GM12878 (cell line): Measurements from ENCODE around the gene ARAP2. TPM values are rescaled to one million over a fixed set of nuclear protein-coding genes. Genes with fewer than 3 reads are reported as not detected.

ENCODE experiments used
- ATAC-seq: fragments of 200-7000 bp; cut with Tn5 transposase; 3 replicates; pipeline ENCODE4 v1.9.1; 2020; ENCODE audit warnings: mild to moderate bottlenecking, moderate library complexity
- BruUV-seq: library from RNA; stranded (reverse); fragments of 400-500 nt; replicated peaks from 2 replicates; lab custom pipeline; 2021; lab: Mats Ljungman, UMichigan
- CTCF ChIA-PET: fragments of 300-600 bp; sonication (Branson Sonifier 250); formaldehyde crosslinking; extraction: SDS; loops from one replicate; lab custom pipeline; 2021; ENCODE audit warnings: inconsistent platforms; lab: Yijun Ruan, JAX
- POLR2A ChIA-PET: fragments of 350-600 bp; formaldehyde crosslinking; extraction: SDS; loops from one replicate; lab custom pipeline; 2021; ENCODE audit warnings: inconsistent platforms; lab: Charles Lee
- RAD21 ChIA-PET: fragments of 300-600 bp; sonication (Branson Sonifier 250); formaldehyde crosslinking; loops from one replicate; lab custom pipeline; 2023; ENCODE audit warnings: antibody characterized with exemption; ENCODE audit not compliant: unreplicated experiment; lab: Charles Lee
- SMC1A ChIA-PET: fragments of 300-600 bp; sonication (Branson Sonifier 250); formaldehyde crosslinking; loops from one replicate; lab custom pipeline; 2023; ENCODE audit not compliant: unreplicated experiment, uncharacterized antibody; lab: Charles Lee
- DNase-seq: peaks from one replicate; pipeline ENCODE4 v3.0.0-alpha.2; 2011; ENCODE audit warnings: low read depth, low spot score
- FAIRE-seq: peaks from 3 replicates; lab custom pipeline; 2011; peaks lifted over from hg19 to GRCh38; lab: Jason Lieb, UNC
- H2AFZ ChIP-seq: 2 replicates; pipeline ENCODE4 v1.6.0; 2011; ENCODE audit warnings: low read depth, low read length, control low read depth; ENCODE audit not compliant: control insufficient read depth
- H3K27ac ChIP-seq: 2 replicates; pipeline ENCODE4 v1.5.1; 2011; ENCODE audit warnings: control low read depth; ENCODE audit not compliant: control insufficient read depth, insufficient read depth
- H3K27me3 ChIP-seq, 2 experiments: replicated peaks in 1 of 2; 2 replicates each; pipeline versions ENCODE4 v1.6.0 to v1.6.1; 2011; ENCODE audit warnings: low read length in 1 of 2; ENCODE audit not compliant: control insufficient read depth in 2 of 2, insufficient read depth in 2 of 2
- H3K36me3 ChIP-seq, 2 experiments: 2 replicates each; pipeline ENCODE4 v1.5.1; 2011; ENCODE audit warnings: low read length in 1 of 2; ENCODE audit not compliant: control insufficient read depth in 2 of 2, insufficient read depth in 2 of 2
- H3K4me1 ChIP-seq: 2 replicates; pipeline ENCODE4 v1.6.1; 2011; ENCODE audit warnings: mild to moderate bottlenecking, low read length, moderate library complexity, mixed read lengths; ENCODE audit not compliant: control insufficient read depth, insufficient read depth
- H3K4me2 ChIP-seq: 2 replicates; pipeline ENCODE4 v1.6.0; 2011; ENCODE audit warnings: control low read depth; ENCODE audit not compliant: control insufficient read depth, insufficient read depth
- H3K4me3 ChIP-seq: fragments of 200-600 bp; sonication (generic); 2 replicates; pipeline ENCODE4 v1.5.1; 2016
- H3K79me2 ChIP-seq: 2 replicates; pipeline ENCODE4 v1.6.0; 2011; ENCODE audit warnings: low read length; ENCODE audit not compliant: control insufficient read depth, insufficient read depth
- H3K9ac ChIP-seq: 2 replicates; pipeline ENCODE4 v1.8.0; 2011; ENCODE audit warnings: low read length, control low read depth, mixed read lengths; ENCODE audit not compliant: control insufficient read depth, insufficient read depth
- H3K9me3 ChIP-seq: replicated peaks from 3 replicates; pipeline ENCODE4 v1.5.1; 2011; ENCODE audit warnings: mild to moderate bottlenecking, low read length; ENCODE audit not compliant: control insufficient read depth, insufficient read depth
- H4K20me1 ChIP-seq: 2 replicates; pipeline ENCODE4 v1.6.0; 2011; ENCODE audit not compliant: control insufficient read depth, insufficient read depth
- EP300 ChIP-seq, 2 experiments: fragments of 150-350 bp in 1 of 2; IDR thresholded peaks; 2 replicates each; pipeline ENCODE4 v1.6.1; 2011 to 2012; ENCODE audit warnings: low read depth in 2 of 2, low read length in 2 of 2, borderline replicate concordance in 1 of 2, improper control_type of control experiment in 1 of 2, inconsistent platforms in 1 of 2; ENCODE audit not compliant: control insufficient read depth in 1 of 2
- ESRRA ChIP-seq: IDR thresholded peaks from 2 replicates; pipeline ENCODE4 v1.6.1; 2012; ENCODE audit warnings: mild to moderate bottlenecking, low read length, improper control_type of control experiment
- NRF1 ChIP-seq: conservative IDR thresholded peaks from 2 replicates; pipeline ENCODE4 v1.6.1; 2011; ENCODE audit warnings: mild to moderate bottlenecking, low read depth, low read length, improper control_type of control experiment
- RFX5 ChIP-seq: IDR thresholded peaks from 2 replicates; pipeline ENCODE4 v1.6.1; 2011; ENCODE audit warnings: low read depth, low read length, improper control_type of control experiment
- ZNF274 ChIP-seq: IDR thresholded peaks from one replicate; pipeline ENCODE4 v1.8.0; 2011; ENCODE audit not compliant: insufficient read length, insufficient read depth
- ZNF622 ChIP-seq: fragments of 450-650 bp; IDR thresholded peaks from 2 replicates; pipeline ENCODE4 v1.6.1; 2017; ENCODE audit warnings: mild to moderate bottlenecking, inconsistent platforms
- ZSCAN29 ChIP-seq: fragments of 450-650 bp; IDR thresholded peaks from 2 replicates; pipeline ENCODE4 v1.6.1; 2017; ENCODE audit warnings: mild to moderate bottlenecking, moderate library complexity
- WGBS: methylation state at CpG from one replicate; pipeline ENCODE4 v1.1.6; 2016; ENCODE audit warnings: low lambda C conversion rate; ENCODE audit not compliant: insufficient replicate concordance, insufficient coverage; ENCODE audit errors: missing lambda C conversion rate; 5-methylcytosine and 5-hydroxymethylcytosine counted together
- in situ Hi-C: fragments of 300-500 bp; cut with MboI; formaldehyde crosslinking; loops from 9 replicates; pipeline ENCODE4 v1.14.3; 2018; ENCODE audit warnings: mixed read lengths
- intact Hi-C: fragments of 100-400 bp; cut with micrococcal nuclease; formaldehyde crosslinking; loops from one replicate; pipeline ENCODE4 v1.14.2; 2022; ENCODE audit not compliant: unreplicated experiment
- polyA plus RNA-seq, 11 experiments: library from polyadenylated mRNA; depleted of rRNA in 4 of 11; unstranded in 6 of 11; stranded (reverse) in 5 of 11; fragments of >200 nt; fragmentation: Nextera tagmentation in 4 of 11; fragmentation: Illumina TruSeq in 1 of 11; extraction: Ambion mirVana in 4 of 11; extraction: Trizol in 1 of 11; gene quantifications; 1 replicate in 1 of 11; 2 replicates in 10 of 11; pipeline versions ENCODE4 v1.2.1 to v1.2.3, GENCODE V29; 2011 to 2016; ENCODE audit warnings: inconsistent platforms in 2 of 11, missing spikeins in 2 of 11, low read depth in 1 of 11
- total RNA-seq, 4 experiments: library from RNA; depleted of rRNA in 3 of 4; stranded (reverse); fragments of >200 nt in 3 of 4; fragmentation: Illumina TruSeq in 1 of 4; extraction: Trizol in 1 of 4; gene quantifications; 2 replicates each; pipeline versions ENCODE4 v1.2.1 to v1.2.3, GENCODE V29; 2013 to 2021
- TF ChIP-seq, protein P1 (sequence below): fragments of 450-650 bp; IDR thresholded peaks from 2 replicates; pipeline ENCODE4 v1.6.1; 2017; ENCODE audit warnings: low read depth, mild to moderate bottlenecking, moderate library complexity
- TF ChIP-seq, protein P2 (sequence below), 3 experiments: IDR thresholded peaks in 2 of 3; conservative IDR thresholded peaks in 1 of 3; 2 replicates each; pipeline ENCODE4 v1.5.1; 2011; ENCODE audit warnings: low read depth in 3 of 3, low read length in 3 of 3, mild to moderate bottlenecking in 3 of 3, control low read depth in 2 of 3, moderate library complexity in 2 of 3, inconsistent platforms in 1 of 3, mixed read lengths in 1 of 3; ENCODE audit not compliant: control insufficient read depth in 2 of 3, insufficient read depth in 1 of 3; ENCODE audit errors: extremely low read depth in 1 of 3
- TF ChIP-seq, protein P3 (sequence below): IDR thresholded peaks from 2 replicates; pipeline ENCODE4 v1.6.1; 2012; ENCODE audit warnings: mild to moderate bottlenecking, low read depth, low read length
- TF ChIP-seq, protein P4 (sequence below): IDR thresholded peaks from 2 replicates; pipeline ENCODE4 v1.6.1; 2011; ENCODE audit warnings: borderline replicate concordance, low read depth, mild to moderate bottlenecking, moderate library complexity, mixed read lengths, low read length; ENCODE audit not compliant: insufficient read depth; ENCODE audit errors: extremely low read length

The ARAP2 gene
- total and polyA plus RNA-seq, 10 of the 15 experiments (the other 5 are each of a cell fraction or from before 2014, with no cell fraction given) = 5.4 to 36.1 (median 12.2) TPM

DNA sequence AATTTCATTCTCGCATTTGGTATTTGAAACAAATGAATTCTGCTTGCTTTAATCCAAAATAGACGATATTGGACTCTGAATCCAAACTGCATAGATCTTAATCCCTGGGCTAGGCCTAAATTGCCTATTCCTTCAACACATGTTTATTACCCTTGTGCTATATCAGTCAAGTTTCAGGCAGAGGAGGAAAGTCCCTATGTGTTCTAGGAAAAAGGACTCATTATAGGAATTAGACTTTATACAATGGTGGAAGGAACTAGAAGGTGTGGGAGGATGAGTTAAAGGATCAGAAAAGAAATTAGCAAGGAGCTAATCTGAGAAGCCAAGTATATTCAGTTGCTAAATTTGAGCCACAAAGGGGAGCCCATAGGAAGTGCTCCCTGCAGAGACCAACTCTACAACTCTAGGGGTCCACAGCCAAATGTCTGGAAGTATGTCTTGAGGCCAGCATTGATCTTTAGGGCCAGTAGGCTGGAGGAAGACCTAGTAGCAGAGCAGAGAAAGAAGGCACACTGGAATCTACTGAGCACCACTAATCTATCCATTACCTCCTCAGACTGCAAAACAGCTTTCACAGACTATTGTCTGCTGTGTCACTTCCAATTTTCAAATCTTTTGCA is 20.0 kb upstream of the ARAP2 start:
- H3K4me3 ChIP-seq = no peak overlapping the region
- DNase-seq (no peak), ATAC-seq (no peak), FAIRE-seq (no peak)
- H3K27ac ChIP-seq = no peak overlapping the region
- H3K9me3 ChIP-seq = no peaks in the 10 kb centered on the region
- no TSS peak for BruUV-seq
- no peak overlapping the region for H2AFZ ChIP-seq
- H3K27me3 ChIP-seq = no peaks in the 10 kb centered on the region
- in situ Hi-C loops (no loop called here), intact Hi-C loops (no loop called here)
- H4K20me1 ChIP-seq = no peaks in the 10 kb centered on the region
- no peaks in the 10 kb centered on the region for H3K36me3 ChIP-seq
- SMC1A ChIA-PET = interaction anchor here (1.0 to 2.0 kb wide), 5 partner anchors 8 to 84 kb away, joined by 3 to 4 read pairs (median 3); partner anchors contain the start of gene ARAP2
- H3K9ac ChIP-seq = no peak overlapping the region
- no peak overlapping the region for H3K4me2 ChIP-seq
- H3K4me1 ChIP-seq = no peaks in the 10 kb centered on the region
- POLR2A ChIA-PET = no interaction called here
- RAD21 ChIA-PET = interaction anchor here (0.8 to 1.1 kb wide), 2 partner anchors 21 to 84 kb away, joined by 3 to 4 read pairs; no protein-coding TSS in a partner anchor
- CTCF ChIA-PET = no interaction called here
- no peaks in the 10 kb centered on the region for H3K79me2 ChIP-seq
- 96% methylated on average over 2 of the region's 2 CpGs for WGBS
- no peak for TF ChIP-seq ZNF274
- TF ChIP-seq, protein P1, sequence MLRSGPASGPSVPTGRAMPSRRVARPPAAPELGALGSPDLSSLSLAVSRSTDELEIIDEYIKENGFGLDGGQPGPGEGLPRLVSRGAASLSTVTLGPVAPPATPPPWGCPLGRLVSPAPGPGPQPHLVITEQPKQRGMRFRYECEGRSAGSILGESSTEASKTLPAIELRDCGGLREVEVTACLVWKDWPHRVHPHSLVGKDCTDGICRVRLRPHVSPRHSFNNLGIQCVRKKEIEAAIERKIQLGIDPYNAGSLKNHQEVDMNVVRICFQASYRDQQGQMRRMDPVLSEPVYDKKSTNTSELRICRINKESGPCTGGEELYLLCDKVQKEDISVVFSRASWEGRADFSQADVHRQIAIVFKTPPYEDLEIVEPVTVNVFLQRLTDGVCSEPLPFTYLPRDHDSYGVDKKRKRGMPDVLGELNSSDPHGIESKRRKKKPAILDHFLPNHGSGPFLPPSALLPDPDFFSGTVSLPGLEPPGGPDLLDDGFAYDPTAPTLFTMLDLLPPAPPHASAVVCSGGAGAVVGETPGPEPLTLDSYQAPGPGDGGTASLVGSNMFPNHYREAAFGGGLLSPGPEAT = no peak
- TF ChIP-seq RFX5 = no peak
- TF ChIP-seq, protein P2, sequence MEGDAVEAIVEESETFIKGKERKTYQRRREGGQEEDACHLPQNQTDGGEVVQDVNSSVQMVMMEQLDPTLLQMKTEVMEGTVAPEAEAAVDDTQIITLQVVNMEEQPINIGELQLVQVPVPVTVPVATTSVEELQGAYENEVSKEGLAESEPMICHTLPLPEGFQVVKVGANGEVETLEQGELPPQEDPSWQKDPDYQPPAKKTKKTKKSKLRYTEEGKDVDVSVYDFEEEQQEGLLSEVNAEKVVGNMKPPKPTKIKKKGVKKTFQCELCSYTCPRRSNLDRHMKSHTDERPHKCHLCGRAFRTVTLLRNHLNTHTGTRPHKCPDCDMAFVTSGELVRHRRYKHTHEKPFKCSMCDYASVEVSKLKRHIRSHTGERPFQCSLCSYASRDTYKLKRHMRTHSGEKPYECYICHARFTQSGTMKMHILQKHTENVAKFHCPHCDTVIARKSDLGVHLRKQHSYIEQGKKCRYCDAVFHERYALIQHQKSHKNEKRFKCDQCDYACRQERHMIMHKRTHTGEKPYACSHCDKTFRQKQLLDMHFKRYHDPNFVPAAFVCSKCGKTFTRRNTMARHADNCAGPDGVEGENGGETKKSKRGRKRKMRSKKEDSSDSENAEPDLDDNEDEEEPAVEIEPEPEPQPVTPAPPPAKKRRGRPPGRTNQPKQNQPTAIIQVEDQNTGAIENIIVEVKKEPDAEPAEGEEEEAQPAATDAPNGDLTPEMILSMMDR (IDR thresholded peaks at IDR 0.05 in 2 of 3, conservative IDR thresholded peaks at IDR 0.05 in 1 of 3; ENCODE audit: control insufficient read depth in 2 of 3, extremely low read depth in 1 of 3, insufficient read depth in 1 of 3, low read depth in 3 of 3, low read length in 3 of 3) = no peak
- TF ChIP-seq NRF1 = no peak
- TF ChIP-seq, protein P3, sequence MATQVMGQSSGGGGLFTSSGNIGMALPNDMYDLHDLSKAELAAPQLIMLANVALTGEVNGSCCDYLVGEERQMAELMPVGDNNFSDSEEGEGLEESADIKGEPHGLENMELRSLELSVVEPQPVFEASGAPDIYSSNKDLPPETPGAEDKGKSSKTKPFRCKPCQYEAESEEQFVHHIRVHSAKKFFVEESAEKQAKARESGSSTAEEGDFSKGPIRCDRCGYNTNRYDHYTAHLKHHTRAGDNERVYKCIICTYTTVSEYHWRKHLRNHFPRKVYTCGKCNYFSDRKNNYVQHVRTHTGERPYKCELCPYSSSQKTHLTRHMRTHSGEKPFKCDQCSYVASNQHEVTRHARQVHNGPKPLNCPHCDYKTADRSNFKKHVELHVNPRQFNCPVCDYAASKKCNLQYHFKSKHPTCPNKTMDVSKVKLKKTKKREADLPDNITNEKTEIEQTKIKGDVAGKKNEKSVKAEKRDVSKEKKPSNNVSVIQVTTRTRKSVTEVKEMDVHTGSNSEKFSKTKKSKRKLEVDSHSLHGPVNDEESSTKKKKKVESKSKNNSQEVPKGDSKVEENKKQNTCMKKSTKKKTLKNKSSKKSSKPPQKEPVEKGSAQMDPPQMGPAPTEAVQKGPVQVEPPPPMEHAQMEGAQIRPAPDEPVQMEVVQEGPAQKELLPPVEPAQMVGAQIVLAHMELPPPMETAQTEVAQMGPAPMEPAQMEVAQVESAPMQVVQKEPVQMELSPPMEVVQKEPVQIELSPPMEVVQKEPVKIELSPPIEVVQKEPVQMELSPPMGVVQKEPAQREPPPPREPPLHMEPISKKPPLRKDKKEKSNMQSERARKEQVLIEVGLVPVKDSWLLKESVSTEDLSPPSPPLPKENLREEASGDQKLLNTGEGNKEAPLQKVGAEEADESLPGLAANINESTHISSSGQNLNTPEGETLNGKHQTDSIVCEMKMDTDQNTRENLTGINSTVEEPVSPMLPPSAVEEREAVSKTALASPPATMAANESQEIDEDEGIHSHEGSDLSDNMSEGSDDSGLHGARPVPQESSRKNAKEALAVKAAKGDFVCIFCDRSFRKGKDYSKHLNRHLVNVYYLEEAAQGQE = no peak
- TF ChIP-seq ZSCAN29 = no peak
- TF ChIP-seq ESRRA = no peak
- TF ChIP-seq, protein P4, sequence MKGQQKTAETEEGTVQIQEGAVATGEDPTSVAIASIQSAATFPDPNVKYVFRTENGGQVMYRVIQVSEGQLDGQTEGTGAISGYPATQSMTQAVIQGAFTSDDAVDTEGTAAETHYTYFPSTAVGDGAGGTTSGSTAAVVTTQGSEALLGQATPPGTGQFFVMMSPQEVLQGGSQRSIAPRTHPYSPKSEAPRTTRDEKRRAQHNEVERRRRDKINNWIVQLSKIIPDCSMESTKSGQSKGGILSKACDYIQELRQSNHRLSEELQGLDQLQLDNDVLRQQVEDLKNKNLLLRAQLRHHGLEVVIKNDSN = no peak
- no peak for TF ChIP-seq EP300 (IDR thresholded peaks at IDR 0.05; ENCODE audit: borderline replicate concordance in 1 of 2, control insufficient read depth in 1 of 2, low read depth in 2 of 2, low read length in 2 of 2)
- TF ChIP-seq ZNF622 = no peak
